Stomach (tissue), 4 donors: ENCODE measurements around the gene RPL21.

ENCODE experiments used
- CTCF ChIP-seq, 7 experiments: fragments of 450-650 bp in 4 of 7; fragments of 200-600 bp in 3 of 7; sonication (generic) in 3 of 7; IDR thresholded peaks; one replicate each; pipeline ENCODE4 v1.5.1; 2016 to 2019; ENCODE audit warnings: antibody characterized with exemption in 7 of 7, control low read depth in 2 of 7, mild to moderate bottlenecking in 1 of 7
- EP300 ChIP-seq: sonication (generic); formaldehyde crosslinking; IDR thresholded peaks from one replicate; pipeline ENCODE4 v1.6.1; 2017; ENCODE audit warnings: antibody characterized with exemption
- POLR2A ChIP-seq, 4 donors: fragments of 450-650 bp; IDR thresholded peaks; one replicate each; pipeline ENCODE4 v1.6.1; 2016; ENCODE audit warnings: antibody characterized with exemption in 4 of 4, control low read depth in 2 of 4, mild to moderate bottlenecking in 1 of 4, moderate library complexity in 1 of 4
- POLR2AphosphoS5 ChIP-seq, 3 donors: sonication (generic); formaldehyde crosslinking; IDR thresholded peaks; one replicate each; pipeline ENCODE4 v1.6.1; 2016; ENCODE audit warnings: antibody characterized with exemption in 3 of 3

DNA sequence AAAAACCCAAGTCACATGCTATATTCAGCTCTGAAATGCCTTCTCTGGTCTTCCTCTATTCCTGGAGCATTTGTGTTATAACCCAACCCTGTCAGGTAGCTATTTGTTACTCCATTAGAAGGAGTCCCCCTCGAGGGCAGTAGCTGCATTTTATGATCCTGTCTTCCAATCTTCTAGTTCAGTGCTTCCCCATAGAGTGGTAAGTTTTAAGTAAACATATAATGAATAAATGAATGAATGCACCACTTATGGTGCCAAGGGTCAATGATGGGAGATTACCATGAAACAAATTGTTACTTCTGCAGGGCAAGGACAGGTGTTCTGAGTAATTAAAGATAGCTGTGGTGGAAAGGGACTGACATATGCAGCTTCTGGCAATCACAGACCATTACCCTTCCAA, 23.3 kb downstream of the RPL21 start:
- TF ChIP-seq CTCF (IDR thresholded peaks at IDR 0.05) (no peak), POLR2A (IDR thresholded peaks at IDR 0.05) (no peak), POLR2AphosphoS5 (IDR thresholded peaks at IDR 0.05) (no peak), EP300 (no peak)
